Activated B cell treated with CpG ODN at 0.5 μM for 24 hours (primary cell): Measurements from ENCODE around the gene SNCAIP. TPM values are rescaled to one million over a fixed set of nuclear protein-coding genes. Genes with fewer than 3 reads are reported as not detected.
"Not testable (repeated sequence)": the region's sequence is repeated elsewhere in the genome, so short reads cannot be mapped to it uniquely, and the experiment has no call there.

Experiments
- ATAC-seq: fragments of 200-7000 bp; cut with Tn5 transposase; one replicate; pipeline ENCODE4 v1.10.0; 2021; ENCODE audit warnings: low read depth, mild to moderate bottlenecking, moderate library complexity
- CTCF ChIA-PET: fragments of 350-600 bp; sonication (Branson Sonifier 250); formaldehyde crosslinking; loops from one replicate; lab custom pipeline; 2021; ENCODE audit warnings: antibody characterized with exemption; lab: Charles Lee
- POLR2A ChIA-PET: fragments of 350-600 bp; sonication (Branson Sonifier 250); formaldehyde crosslinking; loops from one replicate; lab custom pipeline; 2021; ENCODE audit warnings: antibody characterized with exemption; lab: Charles Lee
- DNase-seq: peaks from one replicate; pipeline ENCODE4 v3.0.0; 2022
- H3K27ac Mint-ChIP-seq: one replicate; pipeline ENCODE4 v1.8.0; 2020; ENCODE audit warnings: mixed read lengths
- H3K27me3 Mint-ChIP-seq: one replicate; pipeline ENCODE4 v1.8.0; 2021; ENCODE audit warnings: mixed read lengths
- H3K36me3 Mint-ChIP-seq: one replicate; pipeline ENCODE4 v1.8.0; 2021; ENCODE audit warnings: low read depth, mixed read lengths
- H3K4me1 Mint-ChIP-seq: one replicate; pipeline ENCODE4 v1.8.0; 2021; ENCODE audit warnings: mixed read lengths
- H3K4me3 Mint-ChIP-seq: one replicate; pipeline ENCODE4 v1.8.0; 2020; ENCODE audit warnings: mild to moderate bottlenecking, mixed read lengths
- H3K9me3 Mint-ChIP-seq: one replicate; pipeline ENCODE4 v1.8.0; 2020; ENCODE audit warnings: mixed read lengths
- intact Hi-C: fragments of 100-400 bp; cut with micrococcal nuclease; formaldehyde crosslinking; loops from one replicate; pipeline ENCODE4 v1.15.1; 2024
- total RNA-seq: library from RNA; stranded (reverse); gene quantifications from 2 replicates; pipeline ENCODE4 v1.2.3, GENCODE V29; 2022
- TF ChIP-seq, protein P1 (sequence below): fragments of 200-600 bp; IDR thresholded peaks from one replicate; pipeline ENCODE4 v1.8.0; 2022; ENCODE audit warnings: antibody characterized with exemption, mild to moderate bottlenecking

The SNCAIP gene
- total RNA-seq, 1 donor from 2014 or later: not detected

GRCh38 chr5:122484103-122484502, 172.1 kb downstream of the SNCAIP start:
- peaks cover 2% of the 10 kb centered on the region for H3K9me3 Mint-ChIP-seq
- no peak overlapping the region for H3K4me3 Mint-ChIP-seq
- TF ChIP-seq, protein P1, sequence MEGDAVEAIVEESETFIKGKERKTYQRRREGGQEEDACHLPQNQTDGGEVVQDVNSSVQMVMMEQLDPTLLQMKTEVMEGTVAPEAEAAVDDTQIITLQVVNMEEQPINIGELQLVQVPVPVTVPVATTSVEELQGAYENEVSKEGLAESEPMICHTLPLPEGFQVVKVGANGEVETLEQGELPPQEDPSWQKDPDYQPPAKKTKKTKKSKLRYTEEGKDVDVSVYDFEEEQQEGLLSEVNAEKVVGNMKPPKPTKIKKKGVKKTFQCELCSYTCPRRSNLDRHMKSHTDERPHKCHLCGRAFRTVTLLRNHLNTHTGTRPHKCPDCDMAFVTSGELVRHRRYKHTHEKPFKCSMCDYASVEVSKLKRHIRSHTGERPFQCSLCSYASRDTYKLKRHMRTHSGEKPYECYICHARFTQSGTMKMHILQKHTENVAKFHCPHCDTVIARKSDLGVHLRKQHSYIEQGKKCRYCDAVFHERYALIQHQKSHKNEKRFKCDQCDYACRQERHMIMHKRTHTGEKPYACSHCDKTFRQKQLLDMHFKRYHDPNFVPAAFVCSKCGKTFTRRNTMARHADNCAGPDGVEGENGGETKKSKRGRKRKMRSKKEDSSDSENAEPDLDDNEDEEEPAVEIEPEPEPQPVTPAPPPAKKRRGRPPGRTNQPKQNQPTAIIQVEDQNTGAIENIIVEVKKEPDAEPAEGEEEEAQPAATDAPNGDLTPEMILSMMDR: no peak
- H3K27me3 Mint-ChIP-seq: no peaks in the 10 kb centered on the region
- no peaks in the 10 kb centered on the region for H3K36me3 Mint-ChIP-seq
- ChIA-PET CTCF (no interaction called here), POLR2A (no interaction called here)
- DNase-seq (no peak), ATAC-seq (no peak)
- H3K4me1 Mint-ChIP-seq: no peaks in the 10 kb centered on the region
- intact Hi-C loops: no loop called here
- H3K27ac Mint-ChIP-seq: no peak overlapping the region

DNA sequence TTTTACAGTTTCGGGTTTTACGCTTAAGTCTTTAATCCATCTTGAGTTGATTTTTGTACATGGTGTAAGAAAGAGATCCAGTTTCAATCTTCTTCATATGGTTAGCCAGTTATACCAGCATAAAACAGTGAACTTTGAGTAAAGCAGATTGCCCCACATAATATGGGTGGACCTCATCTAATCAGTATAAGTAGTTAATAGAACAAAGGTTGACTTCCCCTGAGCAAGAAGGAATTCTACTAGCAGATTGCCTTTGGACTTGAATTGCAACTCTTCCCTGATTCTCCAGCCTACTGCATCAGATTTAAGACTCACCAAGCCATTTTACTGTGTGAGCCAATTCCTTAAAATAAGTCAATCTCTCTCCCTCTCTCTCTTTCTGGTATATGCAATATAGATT, 173.2 kb downstream of the SNCAIP start:
- POLR2A ChIA-PET: no interaction called here
- CTCF ChIA-PET: no interaction called here
- Mint-ChIP-seq H3K27ac (no peak overlapping the region), H3K4me1 (no peaks in the 10 kb centered on the region), H3K4me3 (no peak overlapping the region), H3K9me3 (peaks cover 2% of the 10 kb centered on the region), H3K36me3 (no peaks in the 10 kb centered on the region), H3K27me3 (no peaks in the 10 kb centered on the region)
- ATAC-seq (no peak), DNase-seq (no peak)
- TF ChIP-seq, protein P1: no peak
- intact Hi-C loops: no loop called here

- H3K27ac Mint-ChIP-seq, ATAC-seq, H3K36me3 Mint-ChIP-seq, H3K4me3 Mint-ChIP-seq, H3K27me3 Mint-ChIP-seq, intact Hi-C loops, H3K9me3 Mint-ChIP-seq, H3K4me1 Mint-ChIP-seq, DNase-seq, CTCF ChIA-PET, POLR2A ChIA-PET: not testable (repeated sequence)
Observed at GRCh38 chr5:122486616-122487015, 174.6 kb downstream of the SNCAIP start.

DNA sequence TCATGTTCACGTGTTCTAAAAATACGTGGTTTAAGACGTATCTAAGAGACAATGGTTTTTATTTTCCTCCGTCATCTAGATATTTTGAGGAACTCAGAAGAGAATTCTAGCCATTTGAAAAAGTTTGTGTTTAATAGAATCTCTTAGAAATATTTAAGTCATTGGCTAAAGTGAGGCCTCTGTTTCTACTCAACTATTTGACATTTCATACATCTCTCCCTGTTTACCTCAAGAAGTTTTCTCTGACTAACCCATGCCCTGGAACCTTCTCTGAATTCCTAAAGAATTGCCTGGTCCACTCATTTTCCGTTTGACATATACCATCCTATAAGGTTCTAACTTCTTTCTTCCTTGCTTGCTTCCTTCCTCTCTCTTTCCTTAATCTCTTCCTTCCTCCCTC, 178.7 kb downstream of the SNCAIP start:
- intact Hi-C loops: no loop called here
- Mint-ChIP-seq H3K27ac (no peak overlapping the region), H3K4me1 (no peaks in the 10 kb centered on the region), H3K9me3 (no peaks in the 10 kb centered on the region), H3K27me3 (no peaks in the 10 kb centered on the region), H3K36me3 (no peaks in the 10 kb centered on the region), H3K4me3 (no peak overlapping the region)
- no peak for ATAC-seq
- ChIA-PET CTCF (no interaction called here), POLR2A (no interaction called here)
- DNase-seq: no peak
- TF ChIP-seq, protein P1: no peak

- H3K36me3 Mint-ChIP-seq: no peaks in the 10 kb centered on the region
- no peaks in the 10 kb centered on the region for H3K9me3 Mint-ChIP-seq
- TF ChIP-seq, protein P1: no peak
- DNase-seq: no peak
- H3K27ac Mint-ChIP-seq: no peak overlapping the region
- no peaks in the 10 kb centered on the region for H3K4me1 Mint-ChIP-seq
- POLR2A ChIA-PET: no interaction called here
- ATAC-seq: no peak
- CTCF ChIA-PET: interaction anchor here (0.5 kb wide), 1 partner anchor 16 kb away, joined by 3 read pairs; no protein-coding TSS in a partner anchor
- no peaks in the 10 kb centered on the region for H3K27me3 Mint-ChIP-seq
- no peak overlapping the region for H3K4me3 Mint-ChIP-seq
- intact Hi-C loops: no loop called here
Observed at GRCh38 chr5:122492675-122493074, 180.6 kb downstream of the SNCAIP start.
